Measurements from ENCODE around the gene INPP4A.

The INPP4A gene

DNA sequence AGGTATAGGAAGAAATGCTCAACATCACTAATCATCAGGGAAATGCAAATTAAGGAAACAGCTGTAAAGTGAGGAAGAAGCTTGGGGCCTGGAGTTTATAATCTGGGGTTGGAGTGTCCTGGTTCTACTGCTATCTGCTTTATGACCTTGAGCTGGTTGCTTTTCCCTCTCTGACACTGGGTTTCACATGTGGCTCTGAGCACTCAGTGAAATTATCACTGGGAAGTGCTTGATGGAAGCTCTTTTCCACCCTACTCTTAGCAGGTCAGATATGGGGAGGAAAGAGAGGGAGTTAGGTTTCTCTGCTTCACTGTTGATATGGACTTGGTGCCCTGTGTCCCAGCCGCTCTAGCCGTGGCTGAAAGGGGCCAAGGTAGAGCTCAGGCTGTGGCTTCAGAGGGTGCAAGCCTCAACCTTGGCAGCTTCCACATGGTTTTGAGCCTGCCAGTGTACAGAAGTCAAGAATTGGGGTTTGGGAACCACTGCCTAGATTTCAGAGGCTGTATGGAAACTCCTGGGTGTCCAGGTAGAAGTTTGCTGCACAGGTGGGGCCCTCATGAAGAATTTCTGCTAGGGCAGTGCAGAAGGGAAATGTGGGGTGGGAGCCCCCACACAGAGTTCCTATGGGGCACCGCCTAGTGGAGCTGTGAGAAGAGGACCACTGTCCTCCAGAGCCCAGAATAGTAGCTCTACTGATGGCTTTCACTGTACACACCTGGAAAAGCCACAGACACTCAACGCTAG is 52.3 kb downstream of the INPP4A start:
- no peak for DNase-seq (ENCODE audit: low read depth)

DNA sequence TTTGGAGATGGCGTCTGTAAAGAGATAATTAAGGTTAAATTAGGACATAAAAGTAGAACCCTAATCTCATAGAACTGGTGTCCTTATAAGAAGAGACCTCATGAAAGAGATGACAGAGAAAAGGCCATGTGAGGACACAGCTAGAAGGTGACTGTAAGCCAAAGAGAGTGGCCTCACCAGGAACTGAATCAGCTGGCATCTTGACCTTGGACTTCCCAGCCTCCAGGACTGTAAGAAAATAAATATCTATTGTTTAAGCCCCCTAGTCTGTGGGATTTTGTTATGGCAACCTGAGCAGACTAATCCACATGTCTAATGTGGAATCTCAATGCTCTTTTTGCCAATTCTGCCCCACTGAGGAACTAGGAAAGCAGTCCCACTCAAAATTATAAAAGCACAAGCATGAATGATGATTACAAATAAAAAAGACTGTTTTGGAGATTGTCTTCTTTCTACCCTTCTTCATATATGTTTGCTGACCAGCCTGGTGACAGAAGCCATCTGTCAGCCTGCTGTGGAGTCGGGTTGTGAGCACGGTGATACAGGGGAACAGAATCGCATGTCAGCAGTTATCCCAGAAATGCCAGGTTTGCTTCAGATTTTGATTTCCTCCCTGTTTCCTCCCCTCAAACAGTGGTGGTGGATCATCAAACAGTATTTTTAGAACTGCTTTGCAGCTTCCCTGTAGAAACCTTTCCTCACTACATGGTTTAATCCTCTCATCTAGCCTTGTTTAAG is 54.2 kb downstream of the INPP4A start:
- DNase-seq (ENCODE audit: low read depth) = no peak

DNA sequence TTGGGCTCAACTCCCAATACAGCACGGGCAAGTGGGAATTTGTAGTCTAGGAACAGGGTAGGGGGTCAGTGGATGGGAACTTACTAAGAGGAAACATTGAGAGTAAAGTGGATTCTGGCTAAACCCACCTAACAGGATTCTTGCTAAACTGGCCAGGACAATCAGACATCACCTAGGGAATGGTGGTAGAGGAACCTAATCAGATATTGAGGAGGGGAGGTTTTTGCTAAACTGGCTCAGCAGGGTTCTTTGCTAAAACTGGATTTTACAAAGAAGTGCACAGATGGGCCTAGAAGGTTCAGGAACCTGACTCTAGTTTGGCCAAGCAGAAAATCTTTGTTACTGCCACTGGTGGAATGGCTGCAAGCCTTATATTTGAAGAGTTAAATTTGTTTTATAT is 55.9 kb downstream of the INPP4A start:
- DNase-seq (ENCODE audit: low read depth) = no peak

DNA sequence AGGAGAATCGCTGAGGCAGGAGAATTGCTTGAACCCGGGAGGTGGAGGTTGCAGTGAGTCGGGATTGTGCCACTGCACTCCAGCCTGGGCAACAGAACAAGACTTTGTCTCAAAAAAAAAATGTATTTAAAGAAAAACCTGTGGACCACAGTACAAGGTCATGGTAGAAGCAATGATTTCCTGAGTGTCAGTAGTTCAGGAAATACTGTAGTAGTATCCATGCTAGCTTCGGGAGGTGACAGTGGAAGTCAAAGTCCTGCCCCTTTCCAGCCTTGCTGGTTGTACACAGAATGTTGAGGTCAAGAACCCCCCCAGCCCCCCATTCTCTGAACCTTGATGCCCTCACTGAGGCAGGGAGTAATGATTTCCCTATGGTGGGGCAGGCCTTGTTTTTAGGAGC is 56.6 kb downstream of the INPP4A start:
- DNase-seq (ENCODE audit: low read depth) = no peak

DNA sequence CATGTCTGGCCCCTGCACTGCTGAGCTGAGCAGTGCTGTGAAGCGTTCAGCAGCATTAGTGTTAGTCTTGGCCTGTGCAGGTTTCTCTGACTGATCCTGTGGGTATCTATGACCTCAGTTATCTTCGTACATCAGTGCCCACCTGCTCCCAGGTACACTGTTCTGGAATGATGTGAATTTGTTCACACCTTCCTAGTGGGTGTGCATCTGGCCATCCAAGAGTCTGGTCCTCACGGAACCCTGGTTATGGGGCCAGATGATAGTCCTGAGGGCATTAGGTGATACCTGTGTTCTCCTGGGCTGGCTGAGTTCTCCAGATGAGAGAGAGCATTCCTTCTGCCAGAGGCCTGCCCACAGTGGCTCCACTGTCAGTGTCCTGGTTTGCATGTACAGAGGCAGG is 57.2 kb downstream of the INPP4A start:
- no peak for DNase-seq (ENCODE audit: low read depth)

DNA sequence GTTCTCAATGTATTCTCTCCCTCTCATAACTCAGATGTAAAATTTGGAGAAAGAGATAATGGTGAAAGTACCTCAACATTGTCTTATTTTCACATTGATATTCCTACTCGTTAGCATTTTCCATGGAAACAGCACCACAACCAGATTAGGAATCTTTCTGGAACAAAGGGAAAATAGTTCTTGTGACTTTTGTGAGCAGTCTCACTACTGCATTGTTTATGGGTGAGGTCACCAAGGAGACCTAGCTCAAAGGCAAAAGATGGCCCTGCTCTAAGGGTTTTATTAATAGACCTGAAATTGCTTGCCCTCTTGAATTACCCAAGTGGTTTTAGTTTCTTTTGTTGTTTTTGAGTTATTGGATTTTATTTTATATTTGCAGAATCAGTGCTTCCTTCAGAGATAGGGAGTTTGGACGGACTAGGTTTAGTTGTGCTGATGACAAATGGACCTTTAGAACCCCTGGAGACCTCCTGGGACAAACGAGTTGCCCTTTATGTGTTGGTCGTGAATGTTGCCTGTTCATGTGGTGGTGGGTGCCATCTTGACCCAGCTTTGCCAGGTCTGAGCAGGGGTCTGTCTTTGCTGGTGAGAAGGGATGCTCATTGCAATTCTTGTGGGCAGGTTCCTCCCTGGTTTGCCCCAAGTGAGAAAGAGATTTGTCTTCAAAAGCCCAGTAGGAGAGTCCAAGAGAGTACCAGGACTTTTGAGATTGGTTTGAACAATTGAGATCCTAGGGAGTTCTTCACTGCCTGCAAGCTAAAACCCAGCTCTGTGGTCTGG is 58.1 kb downstream of the INPP4A start:
- no peak for DNase-seq (ENCODE audit: low read depth)

DNA sequence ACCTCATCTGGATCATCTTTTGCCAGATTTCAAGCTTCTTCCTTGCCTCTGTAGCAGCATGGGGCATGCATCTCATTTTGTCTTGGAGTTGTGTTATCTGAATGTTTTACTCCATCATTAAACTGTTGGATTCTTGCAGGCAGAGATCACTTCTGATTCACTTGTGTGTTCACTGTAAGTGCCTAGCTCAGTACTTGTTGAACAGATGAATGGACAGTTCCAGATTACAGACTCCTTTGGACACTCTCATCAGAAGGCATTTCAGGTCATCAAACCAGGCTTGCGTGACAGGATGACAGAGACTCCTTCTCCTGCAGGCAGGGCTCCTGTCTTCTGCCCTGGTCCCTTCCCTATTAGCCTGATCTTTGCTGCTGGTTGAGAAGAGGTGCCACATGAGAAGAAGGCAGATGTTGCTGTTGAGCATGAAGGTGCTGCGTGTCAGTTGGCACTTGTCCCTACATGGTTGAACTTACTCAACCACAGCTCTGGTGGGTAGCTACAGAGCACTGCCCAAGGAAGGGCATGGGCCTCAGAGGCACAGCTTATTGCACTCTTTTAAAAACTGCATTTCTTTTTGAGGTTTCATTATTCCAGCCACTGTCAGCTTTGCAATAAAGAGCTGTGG is 58.9 kb downstream of the INPP4A start:
- no peak for DNase-seq (ENCODE audit: low read depth)

DNA sequence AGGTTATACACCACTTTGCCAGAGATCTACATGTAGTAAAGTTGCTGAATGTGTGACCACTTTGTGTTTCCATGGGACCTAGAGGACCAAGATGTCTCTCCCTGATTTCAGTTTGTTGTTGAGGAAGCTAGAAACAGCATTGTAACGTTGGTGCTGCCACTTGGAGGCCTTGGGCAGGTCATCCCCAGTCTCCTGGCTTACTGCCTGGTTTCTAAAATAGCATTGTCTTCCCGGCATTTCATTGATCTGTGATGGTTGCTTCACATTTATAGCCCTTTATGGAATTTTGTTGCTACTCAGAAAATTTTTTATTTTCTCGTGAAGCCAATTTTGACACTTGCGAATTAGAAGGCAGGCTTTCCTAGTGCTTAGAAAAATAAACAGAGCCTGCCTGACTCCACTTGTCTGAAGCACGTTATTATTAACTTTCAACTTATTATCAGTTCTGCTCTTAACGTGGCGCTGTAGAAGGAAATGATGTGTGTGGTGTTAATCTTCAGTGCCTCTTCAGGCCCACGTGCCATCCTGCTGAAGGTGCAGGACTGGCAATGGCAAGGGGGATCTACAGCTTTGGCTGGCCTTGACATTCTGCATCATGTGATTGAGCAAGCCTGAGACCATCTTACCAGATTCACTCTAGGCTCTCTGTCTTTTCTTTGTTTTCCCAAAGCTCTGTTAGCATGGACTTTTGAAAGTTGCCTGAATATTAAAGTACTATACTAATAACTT is 59.9 kb downstream of the INPP4A start:
- no peak for DNase-seq (ENCODE audit: low read depth)

DNA sequence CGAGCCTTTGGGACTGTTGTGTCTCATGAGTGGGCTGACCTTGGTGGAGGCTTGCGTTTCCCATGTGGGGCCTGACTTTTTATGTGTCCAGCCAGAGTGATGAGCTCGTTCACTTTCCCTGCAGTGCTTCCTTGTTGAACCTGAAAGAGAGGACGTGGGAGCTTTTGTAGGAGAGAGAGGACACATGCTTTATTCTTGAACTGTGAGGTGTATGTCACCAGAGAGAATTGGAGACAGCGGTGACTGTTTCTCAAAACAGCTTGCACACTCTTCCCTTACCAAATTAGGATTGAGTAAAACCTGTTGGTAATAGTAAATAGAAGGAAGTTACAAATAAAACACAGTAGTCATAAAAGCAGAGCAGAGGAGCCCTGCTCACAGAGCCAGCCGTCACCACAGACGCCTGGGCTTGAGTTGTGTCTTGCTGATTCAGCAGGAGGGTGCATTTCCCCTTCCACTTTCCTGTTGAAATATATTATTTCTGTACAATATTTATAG is 60.7 kb downstream of the INPP4A start:
- no peak for DNase-seq (ENCODE audit: low read depth)

DNA sequence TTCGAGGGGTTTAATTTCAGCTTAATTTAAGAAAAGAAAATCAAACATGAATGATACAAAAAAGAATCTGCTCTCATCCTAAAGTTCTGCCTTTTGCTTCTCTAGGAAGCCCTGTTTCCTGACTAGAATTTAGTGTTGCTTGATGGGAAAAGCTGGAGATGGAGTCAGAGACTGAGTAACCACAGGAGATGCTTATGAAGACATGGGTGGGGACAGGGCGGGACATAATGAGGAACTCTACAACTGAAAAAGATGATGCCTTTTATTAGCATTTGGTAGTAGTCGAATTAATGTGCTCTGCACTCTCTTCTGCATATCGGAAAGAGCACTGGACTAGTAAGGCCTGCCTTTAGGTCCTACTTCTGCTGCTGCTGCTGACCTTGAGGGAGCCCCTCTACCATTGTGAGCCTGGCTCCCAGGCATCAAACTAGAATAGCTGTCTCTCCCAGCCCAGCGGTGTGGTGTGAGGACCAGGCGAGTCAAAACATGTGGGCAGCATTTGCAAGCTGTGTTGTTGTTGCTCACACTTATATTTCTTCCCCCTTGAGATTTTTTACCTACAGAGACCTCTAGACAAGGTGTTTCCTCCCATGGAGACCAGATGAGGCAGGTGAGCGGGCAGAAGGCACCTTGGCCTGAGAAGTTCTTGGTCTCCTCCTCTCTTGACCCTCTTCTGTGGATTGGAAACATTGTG is 61.5 kb downstream of the INPP4A start:
- DNase-seq (ENCODE audit: low read depth) = no peak

DNA sequence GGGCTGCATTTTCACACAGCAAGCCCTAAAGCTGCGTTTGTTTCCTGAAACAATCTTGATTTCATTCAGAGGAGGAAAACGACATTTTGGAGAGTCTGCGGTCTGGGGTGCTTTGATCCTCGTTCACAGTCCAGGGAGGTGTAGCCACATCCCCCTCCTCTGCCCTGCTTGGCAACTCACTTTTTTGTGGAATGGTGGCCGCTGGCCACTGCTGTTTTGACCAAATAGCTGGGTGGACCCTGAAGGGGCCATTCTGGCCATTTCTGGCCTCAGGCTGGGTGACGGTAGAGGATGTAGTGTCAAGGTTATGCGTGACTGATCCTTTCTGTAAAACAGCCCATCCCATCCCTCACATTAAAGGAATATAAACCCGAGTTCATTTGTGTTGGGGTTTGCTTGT is 62.2 kb downstream of the INPP4A start:
- DNase-seq (ENCODE audit: low read depth) = no peak

DNA sequence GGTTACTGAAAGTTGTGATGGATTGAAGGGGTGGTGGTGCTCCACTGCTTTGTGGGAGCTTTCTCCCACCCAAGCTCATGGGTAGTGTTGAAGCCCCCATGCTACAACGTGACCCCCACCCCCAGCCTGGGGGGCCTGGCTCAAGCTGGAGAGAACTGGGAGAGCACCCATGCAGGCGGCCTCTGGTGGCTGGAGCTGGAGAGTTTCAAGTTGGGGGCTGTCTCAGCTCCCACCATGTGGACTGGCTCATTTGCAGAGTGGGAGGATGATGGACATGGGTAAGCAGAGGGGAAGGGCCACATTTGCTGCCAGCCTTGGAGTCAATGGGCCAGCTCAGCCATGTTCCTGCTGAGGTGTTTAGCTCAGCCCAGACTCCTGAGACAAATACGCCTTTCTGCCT is 62.8 kb downstream of the INPP4A start:
- no peak for DNase-seq (ENCODE audit: low read depth)

DNA sequence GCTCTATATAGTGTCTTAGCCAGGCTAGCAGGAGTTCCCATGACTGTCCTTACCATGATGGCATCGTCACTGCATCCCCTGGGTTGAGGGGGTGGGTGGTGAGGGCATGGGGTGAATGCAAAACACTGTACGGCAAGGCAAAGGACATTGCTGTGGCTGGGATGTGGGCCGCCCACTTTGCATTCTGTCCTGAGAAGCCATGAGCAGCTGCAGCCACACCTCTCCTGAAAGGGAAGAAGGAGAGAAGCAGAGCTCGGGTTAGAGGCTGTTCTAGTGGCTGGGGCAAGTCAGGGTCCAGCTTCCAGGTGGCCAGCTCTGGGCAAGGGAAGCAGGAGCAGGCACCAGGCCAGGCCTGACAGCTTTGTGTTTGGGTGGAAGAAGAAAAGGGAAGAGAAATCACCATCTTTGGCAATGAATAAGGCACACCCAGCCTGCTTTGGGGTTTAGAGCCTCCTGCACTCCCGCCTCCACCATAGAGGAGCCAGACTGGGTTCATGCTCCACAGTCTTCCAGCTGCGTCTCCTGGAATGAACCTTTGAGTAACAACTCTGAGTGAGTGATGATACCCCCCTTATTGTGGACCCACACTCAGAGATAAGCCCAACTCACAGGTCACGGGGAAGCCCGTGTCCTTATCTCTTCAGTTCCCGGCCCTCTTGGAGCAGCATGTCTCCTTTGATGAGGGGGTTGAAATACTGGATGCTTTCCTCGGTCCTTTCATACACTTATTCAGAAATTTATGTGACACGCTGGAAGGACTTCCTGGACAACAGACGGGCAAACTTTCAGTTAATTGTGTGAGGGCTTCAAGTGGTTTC is 63.4 kb downstream of the INPP4A start:
- no peak for DNase-seq (ENCODE audit: low read depth)

DNA sequence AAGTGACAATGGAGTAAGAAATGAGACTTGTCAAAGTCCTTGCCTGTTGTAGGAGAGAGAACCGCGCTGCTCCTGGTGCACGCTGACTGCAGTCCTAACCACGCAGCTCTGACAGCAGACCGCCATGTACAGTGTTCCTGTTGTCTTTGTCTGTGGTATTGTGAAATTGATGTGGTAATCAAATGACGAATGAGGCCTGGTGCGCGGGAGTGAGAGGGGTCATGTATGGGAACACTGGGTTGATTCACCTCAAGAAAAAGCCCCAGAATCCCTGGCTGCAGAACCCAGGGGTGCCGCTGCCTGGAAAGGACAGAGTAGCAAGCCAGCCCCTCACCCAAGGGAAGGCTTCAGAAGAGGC is 64.0 kb downstream of the INPP4A start:
- no peak for DNase-seq (ENCODE audit: low read depth)

DNA sequence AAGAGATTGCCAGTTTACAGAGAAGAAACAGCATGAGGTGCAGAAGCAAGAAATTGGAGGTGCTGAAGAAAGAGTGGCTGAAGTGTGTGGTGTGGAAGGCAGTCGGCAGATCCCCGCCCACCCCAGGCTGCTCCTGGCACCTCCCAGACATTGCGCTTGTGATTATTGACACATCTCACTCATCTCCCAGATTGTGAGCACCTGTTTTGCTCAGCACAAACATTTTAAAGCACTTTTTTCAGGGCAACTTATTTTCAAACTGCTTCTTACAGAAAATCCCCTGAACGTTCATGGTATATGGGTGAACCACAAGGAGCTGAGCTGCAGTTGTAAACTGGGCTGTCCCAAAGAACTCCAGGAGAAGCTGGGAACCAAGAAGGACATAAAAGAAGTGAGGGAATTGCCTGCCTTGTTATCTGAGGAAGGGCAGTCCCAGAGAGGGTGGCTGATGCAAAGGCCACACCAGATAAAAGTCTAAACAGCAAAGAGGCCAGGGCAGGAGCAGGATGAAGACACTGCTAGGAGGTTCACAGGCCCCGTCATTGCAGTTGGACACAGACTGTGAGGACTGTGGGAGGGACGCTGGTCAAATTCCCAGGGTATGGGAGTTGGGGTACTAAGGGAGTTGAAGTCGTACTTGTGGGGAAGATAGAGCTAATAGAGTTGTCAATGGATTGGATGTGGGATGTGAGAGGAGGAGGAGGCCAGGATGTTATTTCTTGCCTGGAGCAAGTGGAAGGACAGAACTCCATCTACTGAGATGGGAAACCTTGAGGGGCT is 65.1 kb downstream of the INPP4A start:
- DNase-seq (ENCODE audit: low read depth) = no peak

DNA sequence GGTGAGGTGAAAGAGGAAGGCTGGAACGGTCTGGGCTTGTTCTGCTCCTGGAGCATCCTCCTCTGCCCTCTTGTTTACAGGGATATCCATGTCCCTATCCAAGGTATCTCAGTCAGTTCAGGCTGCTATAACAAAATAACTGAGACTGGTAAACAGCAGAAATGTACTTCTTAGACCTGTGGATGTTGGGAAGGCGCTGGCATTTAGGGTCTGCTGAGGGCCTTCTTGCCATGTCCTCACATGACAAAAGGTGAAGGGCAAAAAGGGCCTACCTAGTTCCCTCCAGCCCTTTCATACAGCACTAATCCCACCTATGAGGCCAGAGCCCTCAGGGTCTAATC is 65.6 kb downstream of the INPP4A start:
- no peak for DNase-seq (ENCODE audit: low read depth)

DNA sequence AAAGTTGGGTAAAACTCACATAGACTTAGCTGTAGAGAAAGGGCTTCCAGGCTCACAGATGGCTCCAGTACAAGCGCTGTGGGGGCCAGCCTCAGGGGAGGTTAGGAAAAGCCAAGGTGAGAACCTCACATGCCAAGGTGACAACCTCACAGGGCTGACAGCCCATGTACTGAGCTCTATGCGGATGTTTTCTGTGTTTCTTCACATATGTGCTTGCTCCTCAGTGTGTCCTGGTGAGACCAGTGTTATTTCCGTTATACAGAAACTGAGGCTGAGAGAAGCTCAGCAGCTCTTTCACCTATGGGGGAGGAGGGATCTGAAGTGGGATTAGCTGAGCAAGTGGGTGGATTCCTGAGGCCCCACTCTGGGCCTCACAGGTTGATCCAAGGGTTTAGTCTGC is 67.3 kb downstream of the INPP4A start:
- DNase-seq (ENCODE audit: low read depth) = no peak

DNA sequence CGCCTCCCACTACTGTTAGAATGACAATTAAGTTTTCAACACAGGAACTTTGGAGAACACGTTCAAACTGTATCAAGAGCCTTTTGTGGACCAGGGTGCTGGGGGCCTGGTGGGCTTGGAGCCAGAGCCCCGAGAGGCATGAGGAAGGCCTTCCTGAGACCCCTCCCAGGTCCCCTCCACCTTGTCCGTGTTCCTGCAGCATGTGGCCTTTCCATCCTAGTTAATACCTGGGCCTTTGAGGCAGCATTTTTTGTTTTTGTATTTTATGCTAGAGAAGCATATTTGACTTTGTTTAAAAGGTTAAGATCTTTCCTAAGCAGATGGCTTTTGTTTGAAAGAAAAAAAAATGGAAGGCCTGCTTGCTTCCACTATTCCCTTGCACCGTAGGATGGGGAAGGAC is 68.0 kb downstream of the INPP4A start:
- DNase-seq (ENCODE audit: low read depth) = no peak

DNA sequence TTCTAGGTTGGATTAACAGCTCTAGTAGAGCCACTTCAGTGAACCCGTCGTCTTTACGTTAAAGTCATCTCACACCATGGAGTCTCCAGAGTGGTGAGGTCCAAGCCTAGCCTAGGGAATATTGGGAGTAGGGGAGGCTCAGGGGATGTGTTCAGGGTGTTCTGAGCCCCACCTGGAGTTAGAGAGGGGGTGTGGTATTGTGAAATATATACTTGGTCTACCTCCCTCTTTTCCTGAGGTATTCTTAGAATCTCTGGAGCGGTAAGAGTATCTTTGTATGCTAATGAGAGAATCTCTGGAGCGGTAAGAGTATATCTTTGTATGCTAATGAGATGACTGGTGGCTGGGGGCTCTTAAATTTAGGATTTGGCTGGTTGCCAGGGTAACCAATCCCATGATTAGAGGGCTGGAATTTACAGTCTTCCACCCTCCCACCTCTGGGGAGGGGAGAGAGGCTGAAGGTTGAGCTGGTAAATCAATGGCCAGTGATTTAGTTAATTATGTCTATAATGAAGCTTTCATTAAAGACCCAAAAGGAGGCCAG is 69.5 kb downstream of the INPP4A start:
- DNase-seq (ENCODE audit: low read depth) = no peak
